Stimulated activated CD8-positive, alpha-beta memory T cell treated with anti-CD3 and anti-CD28 coated beads, Interleukin-15, amount 100 ng/mL, for 4 hours (primary cell): ENCODE data around the gene ARMC12.

ENCODE experiments used
- DNase-seq, 2 donors: peaks; one replicate each; pipeline ENCODE4 v3.0.0-alpha.2; 2020; ENCODE audit warnings: low read depth in 2 of 2

The ARMC12 gene

DNA sequence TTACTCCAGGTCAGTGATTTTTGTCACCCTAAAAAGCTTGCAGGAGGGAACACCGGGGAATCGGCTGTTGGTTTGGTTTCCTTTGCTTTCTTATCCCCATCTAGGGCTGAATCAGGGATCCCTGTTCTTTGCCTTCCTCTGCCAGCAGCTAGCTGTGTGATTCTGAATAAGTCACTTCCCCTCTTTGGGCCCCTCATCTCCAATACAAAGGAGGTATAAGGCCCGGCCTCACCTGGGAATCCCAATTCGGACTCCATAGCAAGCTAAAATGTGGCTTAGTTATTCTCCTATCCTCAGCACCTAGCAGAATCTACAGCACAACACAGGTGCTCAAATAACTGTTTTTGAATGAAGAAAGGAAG is 18.5 kb upstream of the ARMC12 start:
- no peak for DNase-seq

DNA sequence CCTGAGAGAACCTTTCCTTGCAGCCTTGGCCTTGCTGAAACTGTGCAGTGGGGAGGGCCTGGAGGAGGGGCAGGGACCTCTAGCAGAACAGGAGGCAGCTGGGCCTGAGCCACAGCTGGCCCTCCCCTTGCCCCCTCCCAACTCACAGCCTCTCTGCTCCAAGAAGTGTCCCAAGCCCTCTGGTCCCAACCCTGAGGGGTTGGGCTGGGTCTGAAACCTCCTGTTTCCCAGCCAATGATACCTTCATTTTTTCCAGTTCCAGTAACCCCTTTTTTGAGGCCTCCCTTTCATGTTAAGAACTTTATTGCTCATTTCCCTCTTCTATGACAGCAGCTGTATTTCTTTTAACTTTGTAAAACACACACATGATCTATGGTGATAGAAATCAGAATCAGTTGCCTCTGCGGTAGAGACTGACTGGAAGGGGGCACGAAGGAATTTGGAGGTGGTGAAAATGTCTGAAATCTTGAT is 17.9 kb upstream of the ARMC12 start:
- DNase-seq, result no peak

DNA sequence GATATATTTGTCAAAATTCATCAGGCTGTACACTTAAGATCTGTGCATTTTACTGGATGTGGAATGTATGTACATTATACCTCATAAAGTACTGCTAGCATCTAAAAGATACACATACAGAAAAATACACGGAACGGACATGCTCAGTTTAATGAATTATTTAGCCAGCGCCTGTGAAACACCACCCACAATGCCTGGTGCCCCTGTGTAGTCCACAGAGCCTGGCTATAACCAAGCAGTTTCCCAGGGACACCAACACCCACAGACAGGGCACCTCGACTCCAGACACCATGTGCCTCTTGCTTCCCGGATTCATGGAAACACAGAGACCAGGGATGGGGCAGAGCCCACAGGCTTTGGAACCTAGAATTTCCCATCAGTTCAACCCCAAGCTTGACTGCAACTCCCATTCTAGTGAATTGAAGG is 17.4 kb upstream of the ARMC12 start:
- DNase-seq, result no peak

DNA sequence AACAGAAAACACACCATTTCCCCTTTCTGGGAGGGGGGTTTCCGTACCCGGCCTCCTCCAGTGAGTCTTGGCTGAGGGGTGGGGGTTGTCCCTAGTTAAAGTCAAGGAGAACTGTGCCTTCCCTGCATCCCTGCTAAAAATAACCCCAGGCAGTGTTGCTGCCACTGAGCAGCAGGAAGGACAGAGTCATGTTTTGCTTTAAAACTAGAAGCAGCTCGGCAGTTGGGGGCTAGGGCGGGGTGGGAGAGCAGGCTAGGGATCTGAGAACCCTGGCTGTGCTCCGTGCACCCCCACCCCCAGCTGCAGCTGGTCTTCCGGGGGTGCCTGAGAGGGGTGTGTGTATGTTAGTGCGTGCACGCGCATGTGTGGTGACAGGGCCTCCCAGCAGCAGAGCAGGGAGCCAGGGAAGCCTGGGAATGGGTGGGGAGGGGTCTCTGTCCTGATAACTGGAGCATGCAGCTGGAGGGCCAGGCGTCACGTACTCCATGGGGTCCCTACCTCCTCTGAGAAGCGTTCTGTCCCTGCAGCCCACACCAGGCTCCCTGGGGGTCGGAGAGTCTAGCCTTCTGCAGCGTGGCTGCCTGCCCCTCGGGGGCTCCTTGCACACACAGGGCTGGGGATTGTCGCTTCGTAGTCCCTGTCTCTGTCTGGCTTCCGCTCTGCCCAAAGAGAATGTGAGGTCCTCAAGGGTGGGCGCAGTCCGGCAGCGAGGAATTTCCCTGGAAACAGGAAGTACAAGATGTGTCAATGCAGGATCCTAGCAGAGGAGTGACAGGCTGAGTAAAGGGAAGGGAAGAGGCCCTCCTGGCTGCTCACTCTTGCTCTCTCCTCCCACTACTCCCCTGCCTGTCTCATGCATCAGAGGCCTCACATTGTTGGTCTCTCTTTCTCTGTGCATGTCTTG is 16.8 kb upstream of the ARMC12 start:
- no peak for DNase-seq

DNA sequence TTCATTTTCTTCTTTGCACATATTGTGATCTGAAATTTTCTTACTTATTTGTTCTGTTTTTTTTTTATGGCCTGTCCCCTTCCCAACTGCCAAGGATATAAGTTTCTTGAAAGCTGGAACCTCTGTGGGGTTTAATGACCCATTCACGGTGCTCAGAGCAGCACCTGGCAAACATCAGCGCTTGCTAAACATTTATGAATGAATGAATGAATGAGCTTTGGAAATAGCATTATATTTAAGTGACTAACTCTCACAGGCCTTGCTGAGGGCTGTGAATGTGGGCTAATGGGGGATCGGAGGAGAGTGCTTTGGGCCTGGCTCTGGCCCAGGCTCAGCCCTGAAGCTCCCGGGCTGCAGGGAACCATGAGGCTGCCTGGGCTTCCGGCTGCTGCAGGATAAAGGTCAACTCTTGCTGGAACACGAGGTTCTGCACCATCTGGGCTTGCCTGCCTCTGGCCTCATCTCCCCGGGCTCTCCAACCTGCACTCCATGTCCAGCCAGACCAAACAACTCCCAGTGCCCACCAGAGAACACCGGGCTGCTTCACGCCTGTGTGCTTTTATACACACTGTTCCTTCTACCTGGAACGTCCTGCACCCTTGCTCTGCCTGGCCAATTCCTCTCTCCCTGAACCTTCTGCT is 14.6 kb upstream of the ARMC12 start:
- DNase-seq, result no peak

DNA sequence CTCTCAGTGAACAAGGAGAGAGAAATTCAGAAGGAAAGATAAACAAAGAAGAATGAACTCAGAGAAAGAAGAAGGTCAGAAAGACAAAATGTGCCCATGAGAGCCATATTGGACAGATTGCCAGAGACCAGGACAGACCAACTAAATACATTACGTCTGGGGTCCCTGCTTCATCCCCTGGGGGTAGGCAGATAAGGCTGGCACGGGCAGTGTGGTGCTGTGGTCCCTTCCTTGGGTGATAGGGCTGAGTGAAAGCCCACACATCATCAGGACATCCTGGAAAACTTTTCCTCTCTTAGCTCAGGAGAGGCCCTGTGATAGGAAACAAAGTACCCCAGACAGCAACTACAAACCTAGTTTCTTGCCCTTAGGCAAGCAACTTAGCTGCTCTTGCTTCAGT is 13.2 kb upstream of the ARMC12 start:
- DNase-seq, result no peak

DNA sequence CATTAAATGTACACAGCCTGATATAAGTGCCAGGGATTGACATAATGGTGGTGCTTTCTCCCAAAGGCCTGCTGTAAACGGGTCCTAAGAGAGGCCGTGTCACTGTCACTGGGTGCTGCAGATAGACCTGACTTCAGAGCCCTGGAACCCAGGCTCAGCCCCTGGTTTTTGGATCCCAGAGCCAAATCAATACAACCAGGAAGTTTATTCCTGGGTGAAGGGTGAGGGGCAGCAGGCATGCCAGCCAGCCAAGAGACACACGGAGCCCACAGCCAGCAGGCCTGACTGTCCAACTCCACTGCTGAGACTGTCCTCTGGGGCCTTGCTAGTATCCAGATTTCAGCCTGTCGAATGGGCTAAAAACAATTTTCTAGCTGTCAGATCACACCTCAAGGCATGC is 12.8 kb upstream of the ARMC12 start:
- no peak for DNase-seq

DNA sequence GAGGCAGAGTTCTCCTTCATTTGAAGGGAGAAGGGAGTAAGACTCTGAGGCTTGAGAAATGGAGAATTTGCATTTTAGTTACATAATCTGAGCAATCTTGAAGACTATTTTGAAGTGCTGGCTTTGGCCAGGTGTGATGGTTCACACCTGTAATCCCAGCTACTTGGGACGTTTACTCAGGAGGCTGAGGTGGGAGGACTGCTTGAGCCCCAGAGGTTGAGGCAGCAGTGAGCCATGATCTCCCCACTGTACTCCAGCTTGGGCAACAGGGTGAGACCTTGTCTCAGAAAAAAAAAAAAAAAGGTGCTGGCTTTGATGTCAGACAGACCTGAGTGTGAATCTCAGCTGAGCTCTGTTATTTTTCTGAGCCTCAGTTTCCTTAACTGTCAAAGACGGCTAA is 12.4 kb upstream of the ARMC12 start:
- DNase-seq, result no peak

DNA sequence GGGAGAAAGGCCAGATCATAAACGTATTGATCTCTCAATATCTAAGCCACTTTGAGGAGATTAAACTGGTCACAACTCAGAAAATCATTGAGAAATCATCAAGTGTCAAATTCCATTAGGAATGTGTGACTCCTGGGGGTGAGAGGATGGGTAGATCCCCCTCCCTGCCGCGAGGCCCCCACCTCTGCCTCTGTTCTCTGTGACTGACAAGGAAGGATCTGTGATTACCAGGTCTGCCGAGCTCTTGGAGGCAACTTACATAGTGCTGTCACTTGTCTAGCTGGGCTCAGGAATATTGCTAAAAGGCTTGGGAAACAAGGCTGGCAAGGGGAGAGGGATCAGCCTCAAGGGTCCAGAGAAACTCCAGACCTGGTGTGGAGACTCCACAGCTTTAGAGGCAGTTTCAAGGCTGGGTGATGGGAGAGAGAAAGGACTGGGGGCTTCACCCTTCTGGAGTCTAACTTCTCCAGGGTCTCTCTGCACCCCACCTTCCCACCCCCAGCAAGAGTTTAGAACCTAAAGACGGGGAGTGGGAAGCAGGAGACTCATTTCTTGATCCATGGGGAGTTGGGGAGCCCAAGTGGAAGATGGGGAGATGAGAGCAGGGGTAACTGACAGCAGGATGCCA is 11.6 kb upstream of the ARMC12 start:
- DNase-seq, result no peak

DNA sequence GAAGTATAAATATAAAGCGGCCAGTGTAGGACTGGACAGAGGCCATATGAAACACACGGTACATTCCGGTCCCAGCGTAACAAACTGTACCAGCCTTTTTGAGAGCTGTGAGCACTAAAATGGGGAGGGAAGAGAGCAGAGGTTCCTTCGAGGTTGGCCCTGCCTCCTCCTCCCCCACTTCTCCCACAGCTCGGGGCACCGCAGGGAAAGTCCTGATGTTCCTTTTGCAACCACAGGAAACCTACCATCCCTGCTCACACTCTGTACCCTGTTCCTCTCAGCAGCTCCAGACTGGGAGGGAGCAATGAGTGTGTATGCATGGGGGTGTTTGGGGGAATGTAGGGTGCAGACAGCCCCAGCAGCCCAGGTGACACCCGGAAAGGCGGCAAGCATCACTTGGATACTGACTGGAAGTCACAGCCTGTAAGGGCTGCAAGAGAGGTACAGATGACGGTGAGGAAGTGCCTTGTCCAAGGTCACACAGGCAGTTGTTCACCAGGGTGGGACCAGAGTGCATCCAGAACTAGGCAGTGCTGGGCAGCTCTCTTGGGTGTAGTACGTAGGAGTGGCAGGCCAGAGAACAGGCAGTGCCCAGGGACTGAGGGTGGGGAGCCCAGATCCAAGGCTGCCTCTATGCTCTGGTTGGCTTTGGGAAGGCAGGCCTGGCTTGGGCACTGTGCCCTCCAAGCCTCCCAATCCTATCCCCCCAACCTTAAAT is 11.0 kb upstream of the ARMC12 start:
- DNase-seq, result no peak

DNA sequence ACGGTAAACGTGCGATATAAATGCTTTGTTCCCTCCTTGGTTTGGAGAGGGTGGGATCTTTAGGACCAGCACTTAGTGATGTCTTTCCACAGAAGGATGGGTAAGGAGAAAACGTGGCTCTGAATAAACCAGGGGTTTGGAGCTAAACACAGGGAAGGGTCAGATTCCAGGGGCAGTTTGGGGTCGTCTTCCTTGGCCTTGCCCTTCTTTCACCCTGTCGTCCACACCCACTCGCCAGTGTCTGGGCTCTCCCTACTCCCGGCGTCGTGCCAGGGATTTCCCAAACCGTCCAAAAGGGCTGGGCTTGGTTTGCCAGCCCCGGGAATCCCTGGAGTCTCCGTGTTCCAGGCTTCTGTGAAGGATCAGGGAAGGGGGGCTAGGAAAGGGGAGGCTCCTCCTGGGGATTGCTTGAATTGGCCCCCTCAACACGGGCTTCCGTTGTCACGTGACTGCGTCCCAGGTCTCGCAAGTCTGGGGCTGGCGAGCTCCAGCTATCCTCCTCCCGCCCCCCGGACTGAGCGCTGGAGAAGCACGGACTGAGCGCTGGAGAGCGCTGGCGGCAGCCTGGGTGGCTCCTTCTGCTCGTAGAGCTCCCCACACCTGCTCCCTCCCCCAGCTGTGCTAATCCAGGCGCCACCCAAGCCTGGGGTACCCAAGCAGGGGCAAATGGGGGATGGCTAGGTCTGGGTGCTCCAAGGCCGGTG is 9.4 kb upstream of the ARMC12 start:
- DNase-seq, result no peak

DNA sequence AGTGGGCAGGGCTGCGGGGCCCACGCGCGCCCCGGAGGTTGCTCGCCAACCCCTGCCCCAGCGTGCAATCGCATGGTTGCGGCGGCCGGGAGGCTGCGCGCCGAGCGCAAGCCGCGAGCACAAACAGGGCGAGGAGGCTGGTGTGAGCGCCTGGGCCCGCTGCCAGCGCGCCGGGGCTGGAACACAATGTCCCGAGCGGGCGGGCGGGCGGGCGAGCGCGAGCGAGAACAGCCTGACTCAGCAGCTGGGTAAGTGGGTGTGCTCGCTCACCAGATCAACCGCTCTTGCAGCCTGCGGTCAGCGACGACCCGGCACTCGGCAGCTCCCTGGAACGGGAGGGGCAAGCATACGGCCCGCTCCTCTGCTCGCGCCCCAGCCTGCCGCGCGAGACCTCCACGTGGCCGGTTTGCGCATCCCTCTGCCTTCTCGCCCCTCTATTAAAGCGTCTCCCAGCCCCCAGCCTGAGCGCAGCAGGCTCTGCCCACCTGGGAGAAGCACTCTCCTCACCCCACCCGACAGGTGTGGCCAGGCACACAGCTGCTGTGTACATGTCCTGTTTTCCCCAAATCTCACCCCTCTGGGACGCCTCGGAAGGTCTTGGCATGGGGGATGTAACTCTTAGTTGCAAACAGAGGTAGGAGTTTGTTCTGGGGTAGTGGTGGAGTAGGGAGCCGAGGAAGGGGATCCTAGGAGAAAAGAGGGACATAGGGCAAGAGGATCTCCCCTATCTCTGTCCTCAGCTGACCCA is 8.7 kb upstream of the ARMC12 start:
- DNase-seq, result peak; percentile 78 to 80

DNA sequence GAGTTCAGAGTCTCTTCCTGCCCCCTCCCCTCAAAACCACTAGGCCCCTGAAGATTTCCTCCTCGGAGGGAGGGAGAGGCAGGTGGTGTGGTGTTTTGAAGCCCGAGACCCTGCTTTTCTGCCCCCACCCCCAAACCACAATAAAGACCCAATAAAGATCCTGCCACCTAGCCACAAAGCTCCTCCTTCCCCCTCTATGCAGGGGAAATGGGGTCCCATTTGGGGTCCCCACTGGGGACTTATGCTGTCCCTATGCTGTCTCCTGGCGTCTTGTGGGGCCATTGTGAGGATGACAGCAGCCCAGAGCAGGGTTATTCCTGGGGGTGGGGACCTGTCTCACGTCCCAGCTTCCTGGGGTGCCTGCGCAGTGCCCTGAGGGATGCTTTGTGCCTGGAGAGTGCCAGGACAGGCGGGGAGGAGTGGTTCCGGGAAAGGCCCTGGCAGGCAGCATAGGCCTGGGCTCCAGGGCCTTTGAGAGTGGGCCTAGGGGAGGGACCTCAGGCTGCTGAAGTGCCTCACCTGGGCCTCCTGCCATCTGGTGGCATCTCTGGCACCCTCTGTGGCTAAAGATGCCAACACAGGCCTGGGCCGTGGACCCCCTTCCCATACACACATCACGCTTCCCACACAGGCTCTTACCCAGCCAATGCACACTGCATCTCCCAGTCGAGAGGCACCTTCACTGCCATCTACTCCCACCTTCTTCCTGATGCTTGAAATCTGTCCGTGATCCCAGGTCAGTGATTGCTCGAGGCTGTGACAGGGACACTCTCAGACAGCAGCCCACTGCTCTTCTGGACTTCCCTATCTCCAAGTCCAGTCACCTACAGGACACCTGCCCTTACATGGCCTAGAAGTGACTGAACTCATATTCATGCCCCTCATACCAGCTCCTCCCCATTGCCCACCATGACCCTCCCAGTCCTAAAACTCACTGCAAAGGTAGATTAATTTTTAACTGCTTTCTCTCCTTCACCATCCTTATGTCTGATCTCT is 7.9 kb upstream of the ARMC12 start:
- no peak for DNase-seq

DNA sequence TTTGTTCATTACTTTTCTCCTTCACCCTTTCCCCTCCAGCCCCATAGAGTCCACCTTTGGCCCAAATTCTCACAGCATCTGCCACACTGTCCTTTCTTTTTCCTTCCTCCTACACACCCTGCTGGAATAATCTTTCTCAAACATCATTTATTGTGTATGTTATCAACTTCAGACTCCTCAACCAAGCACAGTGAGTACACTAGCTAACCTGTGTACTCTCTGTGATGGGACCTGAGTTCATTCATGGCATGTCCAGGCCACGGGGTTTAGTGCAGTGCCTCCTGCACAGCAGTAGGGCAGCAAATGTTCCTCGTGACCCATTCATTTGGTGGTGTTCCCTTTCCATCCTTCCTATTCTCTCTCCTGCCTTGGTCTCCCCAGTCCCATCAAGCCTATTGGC is 7.1 kb upstream of the ARMC12 start:
- no peak for DNase-seq

DNA sequence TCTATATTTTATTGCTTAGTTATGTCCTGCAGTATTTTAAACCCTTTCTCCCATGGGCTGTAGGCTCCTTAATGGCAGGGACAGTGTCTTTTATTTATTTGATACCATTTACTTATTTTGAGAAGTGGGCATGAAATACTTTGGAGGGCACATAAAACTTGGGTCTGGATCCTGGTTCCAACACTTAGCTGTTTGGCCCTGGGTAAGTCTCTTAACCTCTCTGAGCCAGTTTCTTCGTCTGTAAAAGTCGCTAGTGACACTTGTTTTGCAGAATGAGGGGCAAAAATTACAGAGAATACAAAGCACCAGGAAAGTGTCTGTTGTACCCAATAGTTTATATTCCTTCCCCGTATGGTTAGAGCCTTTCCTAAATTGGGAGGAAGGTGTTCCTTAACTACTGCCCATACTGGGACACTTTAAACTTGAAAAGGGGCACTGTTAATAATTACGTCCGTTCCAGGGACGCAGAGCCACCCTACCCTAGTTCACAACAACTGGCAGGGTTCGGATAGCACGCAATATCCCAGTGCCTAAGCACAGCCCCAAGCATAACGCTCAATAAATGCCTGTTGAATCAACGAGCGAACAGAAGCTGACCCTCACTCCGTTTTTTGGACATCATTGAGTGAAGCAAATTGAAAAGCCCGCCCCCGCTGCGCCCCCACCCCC is 6.0 kb upstream of the ARMC12 start:
- DNase-seq, result no peak

DNA sequence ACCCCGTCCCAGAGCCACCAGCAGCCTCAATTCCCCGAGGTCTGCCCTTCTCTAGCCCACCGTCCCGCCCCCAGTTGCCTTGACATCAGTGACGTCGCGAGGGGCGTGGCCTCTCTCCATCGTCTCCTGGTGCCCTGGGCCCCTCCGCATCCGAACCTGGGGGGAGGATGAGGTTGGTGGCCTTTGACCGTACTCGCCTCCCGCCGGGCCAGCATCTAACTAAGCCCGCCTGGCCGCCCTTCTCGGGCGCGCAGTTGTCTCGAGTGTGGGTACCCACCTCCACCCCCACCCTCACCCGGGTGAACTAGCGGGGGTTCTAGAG is 5.5 kb upstream of the ARMC12 start:
- DNase-seq, result peak; percentile 79 to 88

DNA sequence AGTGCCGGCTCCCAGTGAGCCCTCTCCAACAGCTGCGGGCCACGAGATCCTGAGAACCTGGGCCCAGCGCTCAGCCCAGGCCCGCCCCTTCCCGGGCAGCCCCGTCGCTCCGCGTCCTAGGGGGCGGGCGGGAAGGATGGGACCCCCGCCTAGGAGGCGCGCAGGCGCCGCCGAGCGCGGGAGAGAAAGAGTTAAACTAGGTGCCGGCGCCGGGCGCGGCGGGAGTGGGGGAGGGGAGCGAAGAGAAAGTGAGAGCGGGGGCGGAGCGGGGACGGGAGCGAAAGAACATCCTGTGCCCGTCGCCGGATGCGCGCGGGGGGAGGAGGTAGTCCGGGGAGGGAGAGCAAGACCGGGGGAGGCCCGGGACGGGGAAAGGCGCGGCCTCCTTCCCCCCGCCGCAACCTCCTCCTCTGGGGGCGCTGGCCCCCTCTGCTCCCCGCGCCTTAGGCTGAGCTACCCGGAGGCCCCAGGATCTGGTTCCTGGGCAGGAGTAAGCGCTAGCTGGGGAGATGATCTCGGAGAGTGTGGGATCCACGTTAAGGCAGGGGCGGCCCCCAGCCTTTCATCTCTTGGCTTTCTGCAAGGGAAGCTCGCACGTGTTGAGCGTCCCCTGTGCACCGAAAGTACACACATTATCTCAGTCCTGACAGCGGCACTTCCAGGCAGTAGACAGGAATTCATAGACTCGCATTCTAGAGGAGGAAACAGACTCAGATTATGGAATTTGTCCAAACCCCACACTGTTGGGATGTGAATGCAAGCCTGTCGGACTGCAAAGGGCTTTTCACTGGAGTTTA is 4.9 kb upstream of the ARMC12 start:
- peak; percentile 85 to 86 for DNase-seq

DNA sequence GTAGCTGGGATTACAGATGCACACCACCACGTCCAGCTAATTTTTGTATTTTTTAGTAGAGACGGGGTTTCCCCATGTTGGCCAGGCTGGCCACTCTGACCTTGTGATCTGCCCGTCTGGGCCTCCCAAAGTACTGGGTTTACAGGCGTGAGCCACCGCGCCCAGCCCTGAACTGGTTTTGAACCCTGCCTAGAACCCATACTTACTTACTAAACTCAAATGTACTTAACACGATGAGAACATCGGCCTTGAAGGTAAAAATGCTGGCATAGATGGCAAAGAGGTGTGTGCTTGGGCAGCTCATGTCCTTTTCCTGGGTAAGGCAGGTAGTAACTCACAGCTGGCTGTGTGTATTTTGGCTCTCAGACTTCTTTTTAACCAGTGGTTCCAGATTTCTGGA is 3.2 kb upstream of the ARMC12 start:
- DNase-seq, result no peak
